ENCODE results near the gene KRT33A. TPM values are rescaled to one million over a fixed set of nuclear protein-coding genes. Genes with fewer than 3 reads are reported as not detected.

KRT33A gene
- total RNA-seq, 2 experiments from 2014 or later: not detected

DNA sequence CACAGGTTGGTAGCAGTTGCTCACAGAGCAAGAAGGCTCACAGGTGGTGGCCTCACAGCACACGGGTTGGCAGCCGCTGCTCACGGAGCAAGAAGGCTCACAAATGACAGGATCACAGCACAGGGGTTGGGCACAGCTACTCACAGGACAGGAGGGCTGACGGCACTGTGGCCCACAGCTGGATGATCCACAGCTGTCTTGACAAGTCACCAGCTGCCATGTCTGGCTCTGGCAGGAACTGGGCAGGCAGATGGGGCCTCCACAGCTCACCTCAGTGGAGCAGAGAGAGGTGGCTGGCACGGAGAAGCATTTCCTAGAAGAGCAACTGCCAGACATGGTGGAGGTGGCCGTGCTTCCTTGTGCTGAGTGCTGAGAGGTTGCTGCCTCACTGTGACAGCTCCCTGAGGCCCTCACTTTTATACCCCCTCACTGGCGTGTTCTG, 41.7 kb downstream of the KRT33A start, which contains the start of gene KRTAP16-1:
KRTAP16-1 (minus strand) TSS at position 392 of the 442 bp plus-strand sequence; CDS start at position 336, 56 bp downstream.
- ChIA-PET CTCF (interaction anchor here (1.0 to 2.4 kb wide), 7 partner anchors 13 to 357 kb away, joined by 3 to 11 read pairs (median 4); no protein-coding TSS in a partner anchor), POLR2A (interaction anchor here (0.5 to 1.3 kb wide), 4 partner anchors 8 to 616 kb away, joined by 3 to 7 read pairs (median 4); partner anchors contain the start of gene EIF1)
- Mint-ChIP-seq H3K4me1 (ENCODE audit: low read depth) (peaks cover 42% of the 10 kb centered on the region), H3K4me3 (peak within 1 kb of the TSS; percentile 48), H3K27me3 (ENCODE audit: low read depth) (no peaks in the 10 kb centered on the region), H3K36me3 (ENCODE audit: low read depth) (peaks cover 2% of the 10 kb centered on the region), H3K9me3 (ENCODE audit: insufficient read depth) (no peaks in the 10 kb centered on the region), H3K27ac (peak within 1 kb of the TSS; percentile 90)
- ATAC-seq (peak; percentile 57), DNase-seq (peak; percentile 54)

DNA sequence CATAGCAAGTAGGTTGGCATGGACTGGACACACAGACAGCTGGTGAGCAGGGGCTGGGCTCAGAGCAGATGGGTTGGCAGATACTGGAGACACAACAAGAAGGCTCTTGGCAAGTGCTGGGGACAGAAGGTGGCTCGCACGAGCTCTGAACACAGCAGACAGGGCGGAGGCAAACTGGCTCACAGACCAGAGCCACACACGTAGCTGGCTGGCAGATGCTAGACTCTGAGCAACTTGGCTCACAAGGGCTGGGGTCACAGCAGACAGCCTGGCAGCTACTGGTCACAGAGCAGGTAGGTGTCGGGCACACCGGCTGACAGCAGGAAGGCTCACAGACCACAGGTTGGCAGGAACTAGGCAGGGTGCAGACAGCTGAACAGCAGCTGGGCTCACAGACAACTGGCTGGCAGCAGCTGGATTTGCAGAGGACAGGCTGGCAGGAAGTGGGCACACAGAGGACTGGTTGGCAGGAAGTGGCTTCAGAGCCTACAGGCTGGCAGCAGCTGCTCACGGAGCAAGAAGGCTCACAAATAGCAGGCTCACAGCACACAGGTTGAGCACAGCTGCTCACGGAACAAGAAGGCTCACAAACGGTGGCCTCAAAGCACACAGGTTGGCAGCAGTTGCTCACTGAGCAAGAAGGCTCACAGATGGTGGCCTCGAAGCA, 42.2 kb downstream of the KRT33A start:
- Mint-ChIP-seq H3K36me3 (ENCODE audit: low read depth) (peaks cover 2% of the 10 kb centered on the region), H3K4me3 (peak overlapping the region; percentile 48), H3K27me3 (ENCODE audit: low read depth) (no peaks in the 10 kb centered on the region), H3K4me1 (ENCODE audit: low read depth) (peaks cover 42% of the 10 kb centered on the region), H3K27ac (peak overlapping the region; percentile 90), H3K9me3 (ENCODE audit: insufficient read depth) (no peaks in the 10 kb centered on the region)
- POLR2A ChIA-PET: interaction anchor here (1.0 to 1.3 kb wide), 3 partner anchors 8 to 380 kb away, joined by 3 to 7 read pairs (median 5); partner anchors contain the start of gene EIF1
- DNase-seq: peak; percentile 74
- CTCF ChIA-PET: interaction anchor here (1.0 to 2.4 kb wide), 7 partner anchors 14 to 357 kb away, joined by 3 to 11 read pairs (median 4); no protein-coding TSS in a partner anchor
- peak; percentile 79 for ATAC-seq

DNA sequence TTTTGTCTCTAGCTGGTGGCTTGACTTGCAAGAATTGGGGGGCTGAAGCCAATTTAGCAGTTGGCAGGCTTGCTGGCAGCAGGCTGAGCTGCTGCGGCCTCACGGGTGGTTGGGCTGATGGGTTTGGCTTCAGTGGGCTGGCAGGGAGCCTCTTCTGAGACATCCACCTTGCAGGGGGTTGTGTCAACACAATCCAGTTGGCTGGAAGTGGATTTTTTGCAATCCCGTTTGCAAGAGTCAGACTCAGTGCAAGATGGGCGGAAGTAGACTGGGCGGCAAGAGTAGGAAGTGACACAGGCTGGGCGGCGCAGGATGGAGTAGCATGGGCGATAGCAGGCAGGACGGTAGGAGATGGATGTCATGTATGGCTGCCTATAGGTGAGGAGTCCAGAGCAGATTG, 43.0 kb downstream of the KRT33A start:
- ChIA-PET CTCF (interaction anchor here (1.2 to 2.4 kb wide), 4 partner anchors 14 to 241 kb away, joined by 3 to 11 read pairs (median 8); no protein-coding TSS in a partner anchor), POLR2A (interaction anchor here (1.3 kb wide), 1 partner anchor 381 kb away, joined by 7 read pairs; the partner anchor contains the start of gene EIF1)
- peaks cover 2% of the 10 kb centered on the region for H3K36me3 Mint-ChIP-seq (ENCODE audit: low read depth)
- peaks cover 42% of the 10 kb centered on the region for H3K4me1 Mint-ChIP-seq (ENCODE audit: low read depth)
- no peak for ATAC-seq
- no peak for DNase-seq
- no peaks in the 10 kb centered on the region for H3K27me3 Mint-ChIP-seq (ENCODE audit: low read depth)
- no peak overlapping the region for H3K4me3 Mint-ChIP-seq
- H3K9me3 Mint-ChIP-seq (ENCODE audit: insufficient read depth): no peaks in the 10 kb centered on the region
- peak overlapping the region; percentile 90 for H3K27ac Mint-ChIP-seq

DNA sequence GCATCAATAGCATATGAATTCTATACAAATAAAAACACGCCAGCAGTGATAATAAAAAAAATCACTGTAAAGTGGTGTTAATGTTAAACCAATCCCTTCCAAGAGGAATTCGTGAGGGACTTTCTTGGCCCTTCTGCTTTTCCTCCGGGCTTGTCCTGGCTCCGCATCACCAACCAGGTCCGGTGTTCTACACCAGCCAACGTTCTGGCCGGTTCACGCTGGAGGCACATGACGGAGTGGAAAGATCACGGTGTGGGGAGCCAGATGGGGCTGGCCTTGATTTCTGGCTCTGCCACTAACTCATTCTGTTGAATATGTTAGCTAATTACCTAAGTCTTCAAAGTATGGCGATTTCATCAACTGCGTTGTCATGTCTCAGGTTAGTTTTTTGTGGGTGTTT, 46.5 kb downstream of the KRT33A start:
- DNase-seq (no peak), ATAC-seq (no peak)
- Mint-ChIP-seq H3K4me3 (no peak overlapping the region), H3K9me3 (ENCODE audit: insufficient read depth) (no peaks in the 10 kb centered on the region), H3K27ac (no peak overlapping the region), H3K27me3 (ENCODE audit: low read depth) (no peaks in the 10 kb centered on the region), H3K4me1 (ENCODE audit: low read depth) (peaks cover 30% of the 10 kb centered on the region), H3K36me3 (ENCODE audit: low read depth) (no peaks in the 10 kb centered on the region)
- ChIA-PET POLR2A (no interaction called here), CTCF (interaction anchor here (1.1 kb wide), 1 partner anchor 359 kb away, joined by 3 read pairs; no protein-coding TSS in a partner anchor)

DNA sequence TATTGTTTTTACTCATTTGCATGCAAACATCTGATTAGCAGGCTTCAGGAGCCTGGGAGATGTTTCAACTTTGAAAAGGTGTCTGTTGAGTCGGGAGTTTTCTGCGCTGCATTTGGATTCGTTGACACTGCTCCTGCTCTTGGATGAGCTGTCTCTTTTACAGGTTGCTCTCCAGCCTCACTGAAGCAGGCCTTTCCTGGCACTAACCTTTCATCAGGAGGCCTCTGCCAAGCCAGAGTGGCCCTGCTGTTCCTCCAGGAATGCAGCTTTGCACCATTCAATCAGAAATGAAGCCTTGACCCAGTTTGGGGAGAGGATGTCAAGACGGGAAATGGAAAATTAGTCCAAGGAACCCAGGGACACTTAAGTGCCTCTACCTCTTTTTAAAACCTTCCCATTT, 47.6 kb downstream of the KRT33A start:
- peaks cover 19% of the 10 kb centered on the region for H3K4me1 Mint-ChIP-seq (ENCODE audit: low read depth)
- DNase-seq: no peak

DNA sequence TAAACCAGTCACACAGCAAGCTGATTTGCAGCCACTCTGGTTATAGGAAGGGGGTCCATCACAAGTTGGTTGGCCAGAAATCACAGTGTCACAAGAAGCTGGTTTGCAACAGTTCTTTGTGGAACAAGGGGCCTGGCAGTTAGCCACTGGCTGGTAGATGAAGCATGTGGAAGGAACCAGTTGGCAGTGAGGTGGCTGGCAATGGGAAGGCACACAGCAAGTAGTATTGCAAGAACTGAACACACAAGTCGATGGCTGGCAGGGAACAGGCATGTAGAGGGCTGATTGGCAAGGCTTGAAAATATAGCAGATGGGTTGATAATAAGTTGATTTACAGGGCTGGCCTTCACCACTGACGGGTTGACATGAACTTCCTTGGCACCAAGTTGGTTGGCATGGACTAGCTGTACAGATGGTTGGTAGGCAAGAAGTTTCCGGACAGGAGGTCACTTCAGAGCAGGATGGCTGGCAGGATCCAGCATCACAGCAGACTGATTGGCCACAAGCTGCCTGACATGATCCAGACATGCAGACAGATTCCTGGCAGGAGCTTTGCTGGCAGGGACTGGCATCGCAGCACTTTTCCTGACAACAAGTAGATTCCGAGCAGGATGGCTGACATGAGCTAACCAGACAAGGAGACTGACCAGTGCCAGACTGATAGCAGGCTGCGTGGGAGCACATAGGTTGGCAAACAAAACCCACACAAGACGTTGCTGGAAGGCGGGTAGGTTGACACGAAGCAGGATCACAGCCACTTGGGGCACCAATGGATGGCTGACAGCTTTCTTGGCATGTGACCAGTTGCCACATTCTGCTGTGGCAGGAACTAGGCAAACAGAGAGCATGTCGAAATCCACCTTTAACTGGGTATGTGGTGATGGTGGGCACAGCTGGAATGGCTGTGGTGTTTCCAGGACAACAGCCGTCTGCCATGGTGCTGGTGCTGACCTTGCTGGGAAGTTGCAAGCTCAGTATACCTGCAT, 48.4 kb downstream of the KRT33A start, which contains the start of gene KRTAP29-1:
KRTAP29-1 (minus strand) TSS at position 936 of the 986 bp plus-strand sequence; CDS start at position 936, 0 bp downstream.
- H3K27ac Mint-ChIP-seq: no peak within 1 kb of the TSS
- H3K4me1 Mint-ChIP-seq (ENCODE audit: low read depth): peaks cover 11% of the 10 kb centered on the region
- no peaks in the 10 kb centered on the region for H3K27me3 Mint-ChIP-seq (ENCODE audit: low read depth)
- ATAC-seq (no peak), DNase-seq (no peak)
- CTCF ChIA-PET: interaction anchor here (1.0 kb wide), 1 partner anchor 20 kb away, joined by 3 read pairs; no protein-coding TSS in a partner anchor
- no peaks in the 10 kb centered on the region for H3K9me3 Mint-ChIP-seq (ENCODE audit: insufficient read depth)
- H3K36me3 Mint-ChIP-seq (ENCODE audit: low read depth): no peaks in the 10 kb centered on the region
- POLR2A ChIA-PET: interaction anchor here (0.5 kb wide), 1 partner anchor 582 kb away, joined by 3 read pairs; no protein-coding TSS in a partner anchor
- no peak within 1 kb of the TSS for H3K4me3 Mint-ChIP-seq

More for the DNA sequence above, 47.6 kb downstream of the KRT33A start:
- H3K4me3 Mint-ChIP-seq: no peak overlapping the region
- CTCF ChIA-PET: interaction anchor here (1.1 kb wide), 1 partner anchor 360 kb away, joined by 3 read pairs; no protein-coding TSS in a partner anchor
- no peaks in the 10 kb centered on the region for H3K36me3 Mint-ChIP-seq (ENCODE audit: low read depth)
- no peak for ATAC-seq
- no peak overlapping the region for H3K27ac Mint-ChIP-seq
- H3K9me3 Mint-ChIP-seq (ENCODE audit: insufficient read depth): no peaks in the 10 kb centered on the region
- POLR2A ChIA-PET: no interaction called here
- H3K27me3 Mint-ChIP-seq (ENCODE audit: low read depth): no peaks in the 10 kb centered on the region

DNA sequence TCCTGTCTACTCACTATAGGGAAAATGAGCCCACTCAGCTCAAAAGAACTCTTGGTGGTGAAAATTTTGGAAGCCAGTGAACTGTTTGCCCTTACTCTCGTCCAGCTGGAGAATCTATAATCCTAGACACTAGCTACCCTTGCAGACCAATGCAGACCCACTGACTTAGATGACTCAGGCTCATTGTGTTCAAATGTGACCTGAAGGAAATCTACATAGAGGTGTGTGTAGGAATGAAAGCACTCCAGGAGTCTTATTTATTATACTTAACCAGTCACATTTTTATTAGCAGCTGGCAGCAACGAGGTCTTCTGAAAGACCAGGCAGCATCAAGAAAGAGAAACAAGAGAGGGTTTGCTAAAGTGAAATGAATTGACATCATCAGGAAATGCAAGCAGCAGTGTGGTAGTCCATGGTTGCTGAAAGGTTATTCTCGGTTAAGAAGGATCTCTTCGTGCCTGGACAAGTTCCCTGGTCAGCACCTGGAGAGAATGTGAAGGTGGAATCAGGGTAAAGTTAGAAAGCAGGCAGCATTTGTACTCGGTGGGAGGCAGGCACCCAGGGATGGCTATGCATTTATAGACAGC, 49.3 kb downstream of the KRT33A start:
- H3K27me3 Mint-ChIP-seq (ENCODE audit: low read depth): no peaks in the 10 kb centered on the region
- no peaks in the 10 kb centered on the region for H3K36me3 Mint-ChIP-seq (ENCODE audit: low read depth)
- DNase-seq (no peak), ATAC-seq (no peak)
- ChIA-PET CTCF (no interaction called here), POLR2A (interaction anchor here (0.5 to 1.2 kb wide), 3 partner anchors 8 to 581 kb away, joined by 3 to 4 read pairs (median 3); partner anchors contain the start of gene KRTAP16-1)
- H3K27ac Mint-ChIP-seq: no peak overlapping the region
- peaks cover 8% of the 10 kb centered on the region for H3K4me1 Mint-ChIP-seq (ENCODE audit: low read depth)
- H3K4me3 Mint-ChIP-seq: no peak overlapping the region
- no peaks in the 10 kb centered on the region for H3K9me3 Mint-ChIP-seq (ENCODE audit: insufficient read depth)

DNA sequence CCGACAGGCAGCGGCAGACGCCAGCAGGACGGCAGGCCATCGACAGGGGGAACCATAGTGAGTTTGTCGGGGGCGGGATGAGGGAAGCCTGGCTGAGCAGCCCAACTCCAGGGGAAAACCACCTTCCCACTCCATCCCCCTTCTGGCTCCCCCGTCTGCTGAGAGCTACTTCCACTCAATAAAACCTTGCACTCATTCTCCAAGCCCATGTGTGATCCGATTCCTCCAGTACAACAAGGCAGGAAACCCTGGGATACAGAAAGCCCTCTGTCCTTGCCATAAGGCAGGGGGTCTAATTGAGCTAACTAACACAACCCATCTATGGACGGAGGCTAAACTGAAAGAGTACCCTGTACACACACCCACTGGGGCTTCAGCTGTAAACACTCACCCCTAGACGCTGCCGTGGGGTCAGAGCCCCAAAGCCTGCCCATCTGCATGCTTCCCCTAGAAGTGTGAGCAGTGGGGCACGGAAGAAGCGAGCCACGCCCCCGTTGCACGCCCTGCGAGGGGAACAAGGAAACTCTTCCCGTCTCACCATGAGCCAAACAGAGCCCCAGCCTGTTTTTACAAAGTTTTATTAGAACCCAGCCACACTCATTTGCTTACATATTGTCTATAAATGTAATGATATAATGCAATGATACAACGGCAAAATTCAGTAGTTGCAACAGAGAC, 52.0 kb downstream of the KRT33A start:
- Mint-ChIP-seq H3K9me3 (ENCODE audit: insufficient read depth) (no peaks in the 10 kb centered on the region), H3K36me3 (ENCODE audit: low read depth) (no peaks in the 10 kb centered on the region), H3K27ac (no peak overlapping the region), H3K4me3 (no peak overlapping the region), H3K27me3 (ENCODE audit: low read depth) (no peaks in the 10 kb centered on the region), H3K4me1 (ENCODE audit: low read depth) (peaks cover 8% of the 10 kb centered on the region)
- no peak for DNase-seq
- ChIA-PET CTCF (no interaction called here), POLR2A (no interaction called here)
- ATAC-seq: no peak

DNA sequence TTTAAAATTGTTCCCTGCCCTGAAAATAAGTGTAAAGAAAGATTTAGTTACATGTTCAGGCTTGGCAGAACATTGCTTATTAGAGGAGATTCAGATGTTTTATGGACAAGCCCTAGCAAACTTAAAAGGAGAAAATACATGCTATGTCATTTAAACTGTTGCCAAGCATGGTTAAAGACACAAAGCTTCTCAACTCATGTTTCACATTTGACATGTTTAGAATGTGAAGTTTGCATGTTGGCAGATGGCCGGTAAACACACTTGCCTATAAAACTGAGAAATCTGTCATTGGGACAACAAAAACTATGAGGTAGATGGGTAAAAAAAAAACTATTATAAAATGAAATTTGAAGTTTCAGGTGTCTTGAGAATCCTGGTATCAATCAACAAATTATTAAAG, 53.8 kb downstream of the KRT33A start:
- no peak for ATAC-seq
- ChIA-PET POLR2A (no interaction called here), CTCF (no interaction called here)

More for the DNA sequence above, 53.8 kb downstream of the KRT33A start:
- H3K4me3 Mint-ChIP-seq: no peak overlapping the region
- H3K36me3 Mint-ChIP-seq (ENCODE audit: low read depth): no peaks in the 10 kb centered on the region
- peaks cover 8% of the 10 kb centered on the region for H3K4me1 Mint-ChIP-seq (ENCODE audit: low read depth)
- H3K27ac Mint-ChIP-seq: no peak overlapping the region
- DNase-seq: no peak
- H3K27me3 Mint-ChIP-seq (ENCODE audit: low read depth): no peaks in the 10 kb centered on the region
- H3K9me3 Mint-ChIP-seq (ENCODE audit: insufficient read depth): no peaks in the 10 kb centered on the region

All from activated CD8-positive, alpha-beta T cell treated with anti-CD3 and anti-CD28 coated beads, Interleukin-2, amount 10 ng/mL, durations not matched to agents 7 days and 5 days (primary cell).